Embryonic facial prominence (tissue), 1 donor: ENCODE data around the gene DRG2.

Experiments used
- DNase-seq: peaks from one replicate; pipeline ENCODE4 v3.0.0-alpha.2; 2016; ENCODE audit errors: extremely low spot score

DRG2 gene

GRCh38 chr17:18117533-18117932, 29.8 kb downstream of the DRG2 start:
- DNase-seq, result no peak

GRCh38 chr17:18117982-18118975, 30.5 kb downstream of the DRG2 start:
- DNase-seq, result no peak

DNA sequence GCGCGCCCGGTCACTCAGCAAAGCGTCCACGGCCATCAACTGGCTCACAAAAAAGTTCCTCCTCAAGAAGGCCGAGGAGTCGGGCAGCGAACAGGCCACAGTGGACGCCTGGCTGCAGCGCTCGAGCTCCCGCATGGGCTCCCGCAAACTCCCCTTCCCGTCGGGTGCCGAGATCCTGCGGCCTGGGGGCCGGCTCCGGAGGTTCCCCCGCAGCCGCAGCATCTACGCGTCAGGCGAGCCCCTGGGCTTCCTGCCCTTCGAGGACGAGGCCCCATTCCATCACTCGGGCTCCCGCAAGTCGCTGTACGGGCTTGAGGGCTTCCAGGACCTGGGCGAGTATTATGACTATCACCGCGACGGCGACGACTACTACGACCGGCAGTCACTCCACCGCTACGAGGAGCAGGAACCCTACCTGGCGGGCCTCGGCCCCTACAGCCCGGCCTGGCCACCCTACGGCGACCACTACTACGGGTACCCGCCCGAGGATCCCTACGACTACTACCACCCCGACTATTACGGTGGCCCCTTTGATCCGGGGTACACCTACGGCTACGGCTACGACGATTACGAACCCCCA, 31.5 kb downstream of the DRG2 start:
- DNase-seq, result no peak

- DNase-seq, result no peak
Observed at GRCh38 chr17:18119938-18120337, 32.2 kb downstream of the DRG2 start.

DNA sequence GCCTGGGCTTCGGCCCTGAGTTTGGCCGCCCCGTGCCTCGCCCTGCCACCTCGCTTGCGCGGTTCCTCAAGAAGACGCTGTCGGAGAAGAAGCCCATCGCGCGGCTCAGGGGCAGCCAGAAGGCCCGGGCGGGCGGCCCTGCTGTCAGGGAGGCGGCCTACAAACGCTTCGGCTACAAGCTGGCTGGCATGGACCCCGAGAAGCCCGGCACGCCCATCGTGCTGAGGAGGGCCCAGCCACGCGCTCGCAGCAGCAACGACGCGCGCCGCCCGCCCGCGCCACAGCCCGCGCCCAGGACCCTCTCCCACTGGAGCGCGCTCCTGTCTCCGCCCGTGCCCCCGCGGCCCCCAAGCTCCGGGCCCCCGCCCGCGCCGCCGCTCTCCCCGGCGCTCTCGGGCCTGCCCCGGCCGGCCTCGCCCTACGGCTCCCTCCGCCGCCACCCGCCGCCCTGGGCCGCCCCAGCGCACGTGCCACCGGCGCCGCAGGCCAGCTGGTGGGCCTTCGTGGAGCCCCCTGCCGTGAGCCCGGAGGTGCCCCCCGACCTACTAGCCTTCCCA, 32.8 kb downstream of the DRG2 start:
- no peak for DNase-seq

DNA sequence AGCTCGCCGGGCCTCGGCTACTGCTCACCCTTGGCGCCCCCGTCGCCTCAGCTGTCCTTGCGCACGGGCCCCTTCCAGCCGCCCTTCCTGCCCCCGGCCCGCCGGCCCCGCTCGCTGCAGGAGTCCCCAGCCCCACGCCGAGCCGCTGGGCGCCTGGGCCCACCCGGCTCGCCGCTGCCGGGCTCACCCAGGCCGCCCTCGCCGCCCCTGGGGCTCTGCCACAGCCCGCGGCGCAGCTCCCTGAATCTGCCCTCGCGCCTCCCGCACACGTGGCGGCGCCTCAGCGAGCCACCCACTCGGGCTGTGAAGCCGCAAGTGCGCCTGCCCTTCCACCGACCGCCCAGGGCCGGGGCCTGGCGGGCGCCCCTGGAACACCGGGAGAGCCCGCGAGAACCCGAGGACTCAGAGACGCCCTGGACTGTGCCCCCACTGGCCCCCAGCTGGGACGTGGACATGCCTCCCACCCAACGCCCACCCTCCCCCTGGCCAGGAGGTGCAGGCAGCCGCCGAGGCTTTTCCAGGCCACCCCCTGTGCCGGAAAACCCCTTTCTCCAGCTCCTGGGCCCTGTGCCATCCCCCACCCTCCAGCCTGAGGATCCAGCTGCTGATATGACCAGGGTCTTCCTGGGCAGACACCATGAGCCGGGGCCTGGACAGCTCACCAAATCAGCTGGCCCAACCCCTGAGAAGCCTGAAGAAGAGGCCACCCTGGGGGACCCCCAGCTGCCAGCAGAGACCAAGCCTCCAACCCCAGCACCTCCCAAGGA, 33.6 kb downstream of the DRG2 start:
- no peak for DNase-seq

DNA sequence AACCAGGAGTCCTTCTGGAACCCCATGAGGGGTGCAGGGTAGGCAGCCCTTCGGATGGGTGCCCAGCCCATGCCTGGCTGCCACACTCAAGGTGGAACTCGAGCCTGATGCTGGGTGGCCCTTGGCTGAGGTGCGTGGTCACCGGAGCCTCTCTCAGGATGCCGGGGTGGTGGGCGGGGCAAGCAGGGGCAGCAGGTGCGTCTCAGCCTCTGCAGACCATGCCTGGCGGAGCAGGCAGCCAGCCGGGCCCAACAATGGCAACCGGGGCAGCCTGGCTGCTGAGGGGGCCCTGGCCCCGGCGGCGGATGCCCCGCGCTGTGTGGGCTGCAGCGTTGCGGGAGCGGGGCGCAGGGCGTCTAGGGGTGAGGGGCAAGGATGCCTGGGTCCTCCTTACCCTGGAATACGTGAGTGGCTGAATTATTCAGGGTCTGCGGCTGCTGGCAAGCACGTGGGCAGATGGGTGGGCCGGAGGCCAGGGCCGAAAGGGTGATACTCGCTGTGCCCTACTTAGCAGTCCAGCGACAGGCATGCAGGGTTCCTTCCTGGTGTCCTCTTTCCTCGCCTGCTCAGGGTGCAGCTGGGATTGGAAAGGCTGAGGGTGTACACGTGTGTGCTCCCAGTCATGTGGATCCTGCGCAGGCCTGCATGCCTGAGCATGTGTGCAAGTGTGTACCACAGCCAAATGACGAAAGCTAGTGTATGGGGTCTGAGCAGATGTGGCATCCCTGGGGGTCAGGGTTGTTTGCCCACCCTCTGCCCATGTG, 35.4 kb downstream of the DRG2 start:
- DNase-seq, result no peak

DNA sequence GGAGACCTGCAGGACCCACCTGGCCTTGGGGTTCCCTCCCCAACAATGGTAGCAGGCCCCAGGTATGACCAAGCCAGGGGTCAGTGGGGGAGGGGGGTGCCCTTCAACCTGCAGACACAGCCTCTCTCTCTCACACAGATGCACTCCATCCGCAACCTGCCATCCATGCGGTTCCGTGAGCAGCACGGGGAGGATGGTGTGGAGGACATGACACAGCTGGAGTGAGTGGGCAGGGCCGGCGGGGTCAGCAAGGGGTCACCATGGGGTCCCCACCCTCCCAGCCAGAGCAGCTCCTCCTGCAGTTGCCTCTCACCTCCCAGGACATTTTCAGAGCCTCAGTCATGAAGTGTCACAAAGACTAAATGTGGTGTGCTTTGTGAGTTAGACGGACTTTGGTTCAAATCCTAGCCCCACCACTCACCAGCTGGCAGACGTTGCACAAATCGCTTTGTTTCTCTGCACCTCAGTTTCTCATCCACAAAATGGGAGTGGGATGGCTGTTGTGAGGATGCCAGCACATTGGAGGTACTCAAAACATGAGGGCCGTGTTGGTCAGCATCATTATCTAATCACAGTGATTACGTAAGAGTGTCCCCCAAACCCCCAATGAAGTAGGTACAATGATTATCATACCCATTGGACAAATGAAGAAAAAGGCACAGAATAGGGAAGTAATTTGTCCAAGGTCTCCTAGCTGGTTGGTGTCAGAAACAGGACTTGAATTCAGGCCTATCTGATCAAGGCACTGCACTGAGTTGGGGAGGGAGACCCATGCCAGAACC, 36.8 kb downstream of the DRG2 start:
- no peak for DNase-seq

DNA sequence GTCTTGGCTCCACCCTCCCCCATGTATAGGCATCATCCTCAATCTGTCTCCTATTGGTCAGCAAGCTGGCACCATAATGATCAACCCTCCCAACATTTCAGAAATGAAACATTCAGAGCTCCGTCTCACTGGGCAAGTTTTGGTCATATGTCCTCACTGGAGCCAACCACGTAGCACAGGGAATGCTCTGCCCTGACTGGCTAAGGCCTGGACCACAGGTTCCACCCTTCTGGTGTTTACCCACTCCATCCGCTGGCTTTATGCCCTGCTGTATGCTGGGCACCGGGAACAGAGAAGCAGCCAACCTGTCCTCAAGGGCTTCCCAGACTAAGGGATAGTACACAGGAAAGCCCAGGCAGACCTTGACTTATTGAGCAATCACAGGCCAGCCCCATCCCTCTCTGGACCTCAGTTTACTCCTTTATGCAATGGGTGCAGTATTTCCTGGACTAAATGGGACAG, 41.3 kb downstream of the DRG2 start:
- DNase-seq, result no peak

DNA sequence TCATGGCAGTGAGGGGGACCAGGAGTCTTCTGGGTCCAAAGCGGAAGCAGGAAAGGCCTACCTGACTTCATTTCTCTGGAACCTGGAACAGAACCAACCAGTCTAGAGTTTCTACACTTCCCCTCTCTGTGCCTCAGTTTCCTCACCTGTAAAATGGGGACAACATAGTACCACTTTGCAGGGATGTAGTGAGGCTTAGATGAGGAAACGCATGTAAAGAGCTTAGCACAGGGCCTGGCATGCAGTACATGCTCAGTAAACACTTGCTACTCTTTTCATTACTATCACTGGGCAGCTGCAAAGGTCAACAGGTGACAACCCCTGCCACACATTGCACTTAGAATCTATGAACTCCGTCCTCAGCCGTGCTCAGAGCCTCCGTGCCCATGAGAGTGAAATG, 45.0 kb downstream of the DRG2 start:
- DNase-seq, result no peak

DNA sequence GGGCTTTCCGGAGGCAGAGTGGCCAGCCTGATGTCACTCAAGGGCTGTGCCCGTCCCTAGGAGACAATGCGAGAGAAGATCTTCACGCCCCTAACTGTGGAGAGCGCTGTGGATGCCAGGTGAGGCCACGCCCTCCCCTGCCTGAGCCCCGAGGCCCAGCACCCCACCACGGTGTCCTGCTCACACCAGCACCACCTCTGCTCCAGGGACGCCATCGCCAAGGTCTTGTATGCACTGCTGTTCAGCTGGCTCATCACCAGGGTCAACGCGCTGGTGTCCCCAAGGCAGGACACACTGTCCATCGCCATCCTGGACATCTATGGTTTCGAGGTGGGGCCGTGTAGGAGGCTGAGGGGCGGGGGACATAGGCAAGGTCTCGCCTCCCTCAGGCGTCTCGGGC, 48.6 kb downstream of the DRG2 start:
- no peak for DNase-seq

GRCh38 chr17:18138065-18138749, 50.5 kb downstream of the DRG2 start:
- DNase-seq, result no peak

- no peak for DNase-seq
Observed at GRCh38 chr17:18139092-18139491, 51.3 kb downstream of the DRG2 start.

DNA sequence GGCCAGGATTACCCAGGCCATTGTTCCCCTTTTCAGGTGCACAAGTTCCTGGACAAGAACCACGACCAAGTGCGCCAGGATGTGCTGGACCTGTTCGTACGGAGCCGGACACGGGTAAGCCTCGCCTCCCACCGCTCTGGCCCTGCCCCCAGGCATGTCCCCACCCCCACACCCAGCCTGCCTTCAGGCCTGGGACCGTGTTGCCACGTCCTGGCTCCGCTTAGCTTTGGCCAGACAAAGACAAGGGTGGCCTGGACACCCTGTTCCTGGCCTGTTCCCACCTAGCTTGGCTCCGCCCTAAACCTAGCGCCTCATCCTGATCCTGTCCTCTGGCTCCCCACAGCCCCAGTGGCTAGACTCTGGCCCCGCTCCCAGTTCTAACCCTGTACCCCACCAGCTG, 51.8 kb downstream of the DRG2 start:
- no peak for DNase-seq

DNA sequence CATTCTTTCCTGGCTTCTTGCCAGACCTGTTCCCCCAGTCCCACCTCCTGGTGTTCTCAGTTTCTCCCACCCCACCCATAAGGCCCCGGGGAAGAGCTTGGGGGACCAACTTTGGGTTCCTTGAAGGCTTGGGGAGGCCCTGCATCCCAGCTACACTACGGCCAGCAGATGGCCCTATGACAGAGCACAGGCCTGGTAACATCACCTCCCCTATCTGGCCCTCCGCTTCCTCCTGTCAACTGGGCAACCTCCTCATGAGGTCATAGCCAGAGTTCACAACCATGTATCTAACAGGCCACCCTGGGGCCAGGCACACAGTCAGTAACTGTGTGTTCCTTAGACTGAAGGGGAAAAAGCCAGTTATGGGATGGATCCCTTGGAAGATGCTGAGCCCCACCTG, 52.2 kb downstream of the DRG2 start:
- no peak for DNase-seq

DNA sequence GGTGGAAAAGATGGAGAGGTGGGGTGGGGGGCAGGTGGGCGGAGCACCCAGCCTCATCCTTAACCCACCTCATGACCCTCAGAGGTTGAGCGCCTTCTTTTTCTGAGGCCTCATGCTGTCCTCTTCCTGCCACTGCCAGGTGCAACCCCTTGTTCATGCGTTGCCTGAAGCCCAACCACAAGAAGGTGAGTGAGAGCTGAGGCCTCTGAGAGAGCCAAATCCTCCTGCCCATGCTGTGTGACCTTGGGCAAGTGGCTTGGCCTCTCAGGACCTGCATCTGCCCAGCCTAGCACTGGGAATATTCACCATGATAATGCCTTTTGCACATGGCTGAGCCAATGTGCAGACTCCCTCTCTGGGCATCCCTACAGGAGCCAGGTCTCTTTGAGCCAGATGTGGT, 52.9 kb downstream of the DRG2 start:
- no peak for DNase-seq

GRCh38 chr17:18141210-18141803, 53.6 kb downstream of the DRG2 start:
- no peak for DNase-seq

DNA sequence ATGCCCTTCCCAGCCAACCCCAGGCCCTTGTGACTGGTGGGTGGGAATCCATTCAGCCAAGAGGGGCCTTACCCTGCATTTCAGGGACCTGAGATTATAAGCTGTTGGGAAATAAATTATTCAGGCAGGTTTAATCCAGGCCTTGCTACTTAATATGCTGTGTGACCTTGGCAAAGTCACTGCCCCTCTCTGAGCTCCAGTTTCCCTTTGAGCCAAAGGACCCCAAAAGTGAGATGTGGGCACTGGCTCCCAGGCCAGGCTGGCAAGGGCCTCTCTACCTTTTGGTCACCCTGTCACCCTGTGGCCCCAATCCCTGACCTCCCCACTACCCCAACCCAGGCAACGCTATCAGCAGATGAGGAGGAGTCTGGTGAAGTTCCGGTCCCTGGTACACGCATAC, 54.7 kb downstream of the DRG2 start:
- DNase-seq, result no peak
